Fibroblast of lung (primary cell): ENCODE data around the gene EN2. TPM values are rescaled to one million over a fixed set of nuclear protein-coding genes. Genes with fewer than 3 reads are reported as not detected.

Source experiments
- DNase-seq, 2 donors: peaks; one replicate each; pipeline versions ENCODE4 v3.0.0 to v3.0.0-alpha.2; 2010; ENCODE audit warnings: low read depth in 2 of 2
- H2AFZ ChIP-seq: 2 replicates; pipeline ENCODE4 v1.5.1; 2012; ENCODE audit warnings: low read length, control low read depth, inconsistent platforms
- H3K27ac ChIP-seq: 2 replicates; pipeline ENCODE4 v1.5.1; 2011; ENCODE audit warnings: low read length, control low read depth; ENCODE audit not compliant: insufficient read depth
- H3K27me3 ChIP-seq: 2 replicates; pipeline ENCODE4 v1.5.1; 2011; ENCODE audit warnings: mild to moderate bottlenecking, low read length; ENCODE audit not compliant: control insufficient read depth, insufficient read depth
- H3K36me3 ChIP-seq: 2 replicates; pipeline ENCODE4 v1.5.1; 2011; ENCODE audit warnings: low read length; ENCODE audit not compliant: control insufficient read depth, insufficient read depth
- H3K4me1 ChIP-seq: 2 replicates; pipeline ENCODE4 v1.5.1; 2011; ENCODE audit warnings: low read length; ENCODE audit not compliant: control insufficient read depth, insufficient read depth; ENCODE audit errors: extremely low read depth
- H3K4me2 ChIP-seq: 2 replicates; pipeline ENCODE4 v1.5.1; 2011; ENCODE audit warnings: low read length, control low read depth; ENCODE audit not compliant: insufficient read depth; ENCODE audit errors: extremely low read depth
- H3K4me3 ChIP-seq, 4 experiments: fragments of 200-600 bp in 1 of 4; sonication (generic) in 1 of 4; replicated peaks in 1 of 4; 2 replicates each; pipeline ENCODE4 v1.5.1; 2011 to 2016; ENCODE audit warnings: low read length in 4 of 4, low read depth in 3 of 4, mild to moderate bottlenecking in 3 of 4, control low read depth in 2 of 4, inconsistent platforms in 1 of 4, mixed read lengths in 1 of 4; ENCODE audit not compliant: insufficient read depth in 1 of 4; ENCODE audit errors: control extremely low read depth in 1 of 4
- H3K79me2 ChIP-seq: 2 replicates; pipeline ENCODE4 v1.5.1; 2012; ENCODE audit warnings: mild to moderate bottlenecking, low read length, inconsistent platforms; ENCODE audit not compliant: control insufficient read depth, insufficient read depth
- H3K9ac ChIP-seq: 2 replicates; pipeline ENCODE4 v1.5.1; 2011; ENCODE audit warnings: mild to moderate bottlenecking, low read length, control low read depth; ENCODE audit not compliant: insufficient read depth
- H3K9me3 ChIP-seq: 2 replicates; pipeline ENCODE4 v1.5.1; 2012; ENCODE audit warnings: low read depth, low read length; ENCODE audit not compliant: control insufficient read depth, insufficient read depth
- H4K20me1 ChIP-seq: 2 replicates; pipeline ENCODE4 v1.5.1; 2011; ENCODE audit warnings: low read length; ENCODE audit not compliant: control insufficient read depth, insufficient read depth; ENCODE audit errors: extremely low read depth
- CTCF ChIP-seq, 2 donors: IDR thresholded peaks in 1 of 2; conservative IDR thresholded peaks in 1 of 2; 1 replicate in 1 of 2; 2 replicates in 1 of 2; pipeline ENCODE4 v1.5.1; 2011 to 2012; ENCODE audit warnings: low read length in 2 of 2, control low read depth in 1 of 2, inconsistent platforms in 1 of 2, low read depth in 1 of 2, mild to moderate bottlenecking in 1 of 2
- EZH2 ChIP-seq: IDR thresholded peaks from 2 replicates; pipeline ENCODE4 v1.5.1; 2012; ENCODE audit warnings: low read length, control low read depth, mild to moderate bottlenecking; ENCODE audit errors: missing control alignments
- polyA plus RNA-seq, 2 donors: library from polyadenylated mRNA; depleted of rRNA in 1 of 2; stranded (reverse) in 1 of 2; unstranded in 1 of 2; fragments of >200 nt; gene quantifications; 2 replicates each; pipeline ENCODE4 v1.2.1, GENCODE V29; 2011 to 2012; ENCODE audit warnings: missing spikeins in 1 of 2
- total RNA-seq: library from RNA; depleted of rRNA; stranded (reverse); fragments of >200 nt; gene quantifications from 2 replicates; pipeline ENCODE4 v1.2.1, GENCODE V29; 2014

The EN2 gene
- total and polyA plus RNA-seq, 2 donors (not counting 1 experiment from before 2014, with no cell fraction given) = not detected

- no peak for DNase-seq
- H3K4me2 ChIP-seq = no peak overlapping the region
Observed at GRCh38 chr7:155483245-155483644, 25.3 kb downstream of the EN2 start.

GRCh38 chr7:155483868-155484325 lies 26.0 kb downstream of the EN2 start:
- no peak overlapping the region for H2AFZ ChIP-seq
- no peak overlapping the region for H3K27ac ChIP-seq
- no peak for TF ChIP-seq EZH2
- no peak for TF ChIP-seq CTCF (conservative IDR thresholded peaks at IDR 0.05 in 1 of 2, IDR thresholded peaks at IDR 0.05 in 1 of 2; ENCODE audit: low read depth in 1 of 2, low read length in 2 of 2)
- H3K9ac ChIP-seq = no peak overlapping the region
- DNase-seq = no peak
- no peaks in the 10 kb centered on the region for H3K9me3 ChIP-seq
- no peaks in the 10 kb centered on the region for H4K20me1 ChIP-seq
- no peak overlapping the region for H3K4me3 ChIP-seq
- no peaks in the 10 kb centered on the region for H3K4me1 ChIP-seq
- H3K36me3 ChIP-seq = no peaks in the 10 kb centered on the region
- H3K4me2 ChIP-seq = no peak overlapping the region
- H3K27me3 ChIP-seq = no peaks in the 10 kb centered on the region
- no peaks in the 10 kb centered on the region for H3K79me2 ChIP-seq

More at GRCh38 chr7:155483245-155483644, 25.3 kb downstream of the EN2 start:
- no peak overlapping the region for H3K27ac ChIP-seq
- no peak overlapping the region for H3K4me3 ChIP-seq
- no peak overlapping the region for H3K9ac ChIP-seq
- no peaks in the 10 kb centered on the region for H3K36me3 ChIP-seq
- H2AFZ ChIP-seq = no peak overlapping the region
- no peaks in the 10 kb centered on the region for H3K27me3 ChIP-seq
- H3K9me3 ChIP-seq = no peaks in the 10 kb centered on the region
- TF ChIP-seq CTCF (conservative IDR thresholded peaks at IDR 0.05 in 1 of 2, IDR thresholded peaks at IDR 0.05 in 1 of 2; ENCODE audit: low read depth in 1 of 2, low read length in 2 of 2) (no peak), EZH2 (no peak)
- no peaks in the 10 kb centered on the region for H3K79me2 ChIP-seq
- no peaks in the 10 kb centered on the region for H3K4me1 ChIP-seq
- H4K20me1 ChIP-seq = no peaks in the 10 kb centered on the region

- H3K79me2 ChIP-seq = no peaks in the 10 kb centered on the region
- H3K36me3 ChIP-seq = no peaks in the 10 kb centered on the region
- TF ChIP-seq CTCF (conservative IDR thresholded peaks at IDR 0.05 in 1 of 2, IDR thresholded peaks at IDR 0.05 in 1 of 2; ENCODE audit: low read depth in 1 of 2, low read length in 2 of 2) (no peak), EZH2 (no peak)
Observed at GRCh38 chr7:155484483-155485399, 26.8 kb downstream of the EN2 start.

More at GRCh38 chr7:155484483-155485399, 26.8 kb downstream of the EN2 start:
- Histone ChIP-seq H3K9me3 (no peaks in the 10 kb centered on the region), H2AFZ (no peak overlapping the region), H3K27ac (no peak overlapping the region), H3K4me2 (no peak overlapping the region), H3K4me3 (no peak overlapping the region), H3K4me1 (no peaks in the 10 kb centered on the region), H3K27me3 (no peaks in the 10 kb centered on the region), H4K20me1 (no peaks in the 10 kb centered on the region), H3K9ac (no peak overlapping the region)
- no peak for DNase-seq
